ENCODE measurements around the gene TFDP2. TPM values are rescaled to one million over a fixed set of nuclear protein-coding genes. Genes with fewer than 3 reads are reported as not detected.

Gene TFDP2
- total and polyA plus RNA-seq, 2 experiments from 2014 or later: 150 to 410 TPM

- no peak overlapping the region for H3K4me3 ChIP-seq
- 0 out of 2 replicates have a peak overlapping the region, but pooled peaks have one; percentile 27 for H3K27ac ChIP-seq (ENCODE audit: low read depth)
- H3K79me2 ChIP-seq (replicated peaks; ENCODE audit: insufficient read depth): no peaks in the 10 kb centered on the region
- Mint-ChIP-seq H3K36me3 (ENCODE audit: low read depth) (peaks cover 62% of the 10 kb centered on the region), H3K27me3 (ENCODE audit: insufficient read depth, low read depth, poor library complexity) (peaks cover 9% of the 10 kb centered on the region), H3K4me1 (no peaks in the 10 kb centered on the region), H3K9me3 (no peaks in the 10 kb centered on the region), H3K4me3 (no peak overlapping the region), H3K27ac (no peak overlapping the region)
- peaks cover 27% of the 10 kb centered on the region for H3K36me3 ChIP-seq (ENCODE audit: insufficient read depth)
- TF ChIP-seq EZH2phosphoT487 (IDR thresholded peaks at IDR 0.05; ENCODE audit: unreplicated experiment): no peak
- TF ChIP-seq, protein P1, sequence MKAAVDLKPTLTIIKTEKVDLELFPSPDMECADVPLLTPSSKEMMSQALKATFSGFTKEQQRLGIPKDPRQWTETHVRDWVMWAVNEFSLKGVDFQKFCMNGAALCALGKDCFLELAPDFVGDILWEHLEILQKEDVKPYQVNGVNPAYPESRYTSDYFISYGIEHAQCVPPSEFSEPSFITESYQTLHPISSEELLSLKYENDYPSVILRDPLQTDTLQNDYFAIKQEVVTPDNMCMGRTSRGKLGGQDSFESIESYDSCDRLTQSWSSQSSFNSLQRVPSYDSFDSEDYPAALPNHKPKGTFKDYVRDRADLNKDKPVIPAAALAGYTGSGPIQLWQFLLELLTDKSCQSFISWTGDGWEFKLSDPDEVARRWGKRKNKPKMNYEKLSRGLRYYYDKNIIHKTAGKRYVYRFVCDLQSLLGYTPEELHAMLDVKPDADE (IDR thresholded peaks at IDR 0.05): no peak
- TF ChIP-seq EZH2 (IDR thresholded peaks at IDR 0.05; ENCODE audit: low read depth, unreplicated experiment): no peak
- TF ChIP-seq ZNF114 (CRISPR knock-in tag; IDR thresholded peaks at IDR 0.05): no peak
- TF ChIP-seq ZNF331 (CRISPR knock-in tag; IDR thresholded peaks at IDR 0.05; ENCODE audit: low read depth): no peak
- TF ChIP-seq, protein P2, sequence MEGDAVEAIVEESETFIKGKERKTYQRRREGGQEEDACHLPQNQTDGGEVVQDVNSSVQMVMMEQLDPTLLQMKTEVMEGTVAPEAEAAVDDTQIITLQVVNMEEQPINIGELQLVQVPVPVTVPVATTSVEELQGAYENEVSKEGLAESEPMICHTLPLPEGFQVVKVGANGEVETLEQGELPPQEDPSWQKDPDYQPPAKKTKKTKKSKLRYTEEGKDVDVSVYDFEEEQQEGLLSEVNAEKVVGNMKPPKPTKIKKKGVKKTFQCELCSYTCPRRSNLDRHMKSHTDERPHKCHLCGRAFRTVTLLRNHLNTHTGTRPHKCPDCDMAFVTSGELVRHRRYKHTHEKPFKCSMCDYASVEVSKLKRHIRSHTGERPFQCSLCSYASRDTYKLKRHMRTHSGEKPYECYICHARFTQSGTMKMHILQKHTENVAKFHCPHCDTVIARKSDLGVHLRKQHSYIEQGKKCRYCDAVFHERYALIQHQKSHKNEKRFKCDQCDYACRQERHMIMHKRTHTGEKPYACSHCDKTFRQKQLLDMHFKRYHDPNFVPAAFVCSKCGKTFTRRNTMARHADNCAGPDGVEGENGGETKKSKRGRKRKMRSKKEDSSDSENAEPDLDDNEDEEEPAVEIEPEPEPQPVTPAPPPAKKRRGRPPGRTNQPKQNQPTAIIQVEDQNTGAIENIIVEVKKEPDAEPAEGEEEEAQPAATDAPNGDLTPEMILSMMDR (conservative IDR thresholded peaks at IDR 0.05; ENCODE audit: low read depth in 2 of 2): no peak
- TF ChIP-seq STAT1 (IDR thresholded peaks at IDR 0.05; ENCODE audit: unreplicated experiment): no peak
- no peak for TF ChIP-seq POLR2AphosphoS5 (IDR thresholded peaks at IDR 0.05; ENCODE audit: low read depth)
- no peak for TF ChIP-seq CREB1 (CRISPR knock-in tag; IDR thresholded peaks at IDR 0.05; ENCODE audit: low read depth)
- TF ChIP-seq JUNB (IDR thresholded peaks at IDR 0.05; ENCODE audit: unreplicated experiment): no peak
- TF ChIP-seq ZNF462 (CRISPR knock-in tag; IDR thresholded peaks at IDR 0.05): no peak
- no peak for TF ChIP-seq NANOG (IDR thresholded peaks at IDR 0.05; ENCODE audit: borderline replicate concordance)
- TF ChIP-seq, protein P3, sequence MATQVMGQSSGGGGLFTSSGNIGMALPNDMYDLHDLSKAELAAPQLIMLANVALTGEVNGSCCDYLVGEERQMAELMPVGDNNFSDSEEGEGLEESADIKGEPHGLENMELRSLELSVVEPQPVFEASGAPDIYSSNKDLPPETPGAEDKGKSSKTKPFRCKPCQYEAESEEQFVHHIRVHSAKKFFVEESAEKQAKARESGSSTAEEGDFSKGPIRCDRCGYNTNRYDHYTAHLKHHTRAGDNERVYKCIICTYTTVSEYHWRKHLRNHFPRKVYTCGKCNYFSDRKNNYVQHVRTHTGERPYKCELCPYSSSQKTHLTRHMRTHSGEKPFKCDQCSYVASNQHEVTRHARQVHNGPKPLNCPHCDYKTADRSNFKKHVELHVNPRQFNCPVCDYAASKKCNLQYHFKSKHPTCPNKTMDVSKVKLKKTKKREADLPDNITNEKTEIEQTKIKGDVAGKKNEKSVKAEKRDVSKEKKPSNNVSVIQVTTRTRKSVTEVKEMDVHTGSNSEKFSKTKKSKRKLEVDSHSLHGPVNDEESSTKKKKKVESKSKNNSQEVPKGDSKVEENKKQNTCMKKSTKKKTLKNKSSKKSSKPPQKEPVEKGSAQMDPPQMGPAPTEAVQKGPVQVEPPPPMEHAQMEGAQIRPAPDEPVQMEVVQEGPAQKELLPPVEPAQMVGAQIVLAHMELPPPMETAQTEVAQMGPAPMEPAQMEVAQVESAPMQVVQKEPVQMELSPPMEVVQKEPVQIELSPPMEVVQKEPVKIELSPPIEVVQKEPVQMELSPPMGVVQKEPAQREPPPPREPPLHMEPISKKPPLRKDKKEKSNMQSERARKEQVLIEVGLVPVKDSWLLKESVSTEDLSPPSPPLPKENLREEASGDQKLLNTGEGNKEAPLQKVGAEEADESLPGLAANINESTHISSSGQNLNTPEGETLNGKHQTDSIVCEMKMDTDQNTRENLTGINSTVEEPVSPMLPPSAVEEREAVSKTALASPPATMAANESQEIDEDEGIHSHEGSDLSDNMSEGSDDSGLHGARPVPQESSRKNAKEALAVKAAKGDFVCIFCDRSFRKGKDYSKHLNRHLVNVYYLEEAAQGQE (IDR thresholded peaks at IDR 0.05; ENCODE audit: unreplicated experiment): no peak
- H3F3A ChIP-seq (replicated peaks; ENCODE audit: low read depth): peaks cover 5% of the 10 kb centered on the region
- H3K27me3 ChIP-seq (ENCODE audit: insufficient read depth): no peaks in the 10 kb centered on the region
- no peak for ATAC-seq
- H4K20me1 ChIP-seq (replicated peaks; ENCODE audit: insufficient read depth): no peaks in the 10 kb centered on the region
- no peak overlapping the region for H2AFZ ChIP-seq
- DNase-seq (ENCODE audit: low spot score): no peak
- no peaks in the 10 kb centered on the region for H3K4me1 ChIP-seq (ENCODE audit: insufficient read depth)
- no peak overlapping the region for H3K4me2 ChIP-seq
- H3K9me2 ChIP-seq (ENCODE audit: insufficient read depth): no peaks in the 10 kb centered on the region
Measured at GRCh38 chr3:141965471-141965870, 183.9 kb downstream of the TFDP2 start.

Measured in GM23338 (cell line).